Sigmoid colon (tissue), 7 donors: ENCODE data around the gene HECA. TPM values are rescaled to one million over a fixed set of nuclear protein-coding genes. Genes with fewer than 3 reads are reported as not detected.
"Not testable (repeated sequence)": the region's sequence is repeated elsewhere in the genome, so short reads cannot be mapped to it uniquely, and the experiment has no call there.

Experiments used
- DNase-seq: peaks from one replicate; pipeline ENCODE4 v3.0.0-alpha.2; 2019
- H3K27ac ChIP-seq, 4 donors: fragments of 200-600 bp; sonication (generic); one replicate each; pipeline ENCODE4 v1.5.1; 2016 to 2019; ENCODE audit warnings: mild to moderate bottlenecking in 1 of 4
- H3K27me3 ChIP-seq, 3 donors: fragments of 200-600 bp; sonication (generic); one replicate each; pipeline ENCODE4 v1.5.1; 2019; ENCODE audit warnings: mild to moderate bottlenecking in 1 of 3
- H3K36me3 ChIP-seq, 4 donors: fragments of 200-600 bp; sonication (generic); one replicate each; pipeline ENCODE4 v1.5.1; 2016 to 2019
- H3K4me1 ChIP-seq, 4 donors: fragments of 200-600 bp; sonication (generic); one replicate each; pipeline ENCODE4 v1.5.1; 2017 to 2019
- H3K4me3 ChIP-seq, 4 donors: fragments of 200-600 bp; sonication (generic); one replicate each; pipeline ENCODE4 v1.5.1; 2017 to 2019; ENCODE audit warnings: mild to moderate bottlenecking in 2 of 4, moderate library complexity in 1 of 4
- H3K9me3 ChIP-seq, 4 donors: fragments of 200-600 bp in 3 of 4; sonication (generic) in 3 of 4; one replicate each; pipeline versions ENCODE4 v1.5.1 to v1.6.1; 2013 to 2019
- CTCF ChIP-seq, 4 experiments: fragments of 450-650 bp in 3 of 4; fragments of 200-600 bp in 1 of 4; IDR thresholded peaks; one replicate each; pipeline ENCODE4 v1.5.1; 2016 to 2019; ENCODE audit warnings: antibody characterized with exemption in 4 of 4, mild to moderate bottlenecking in 3 of 4, moderate library complexity in 2 of 4
- EP300 ChIP-seq, 4 donors: sonication (generic); formaldehyde crosslinking; IDR thresholded peaks; one replicate each; pipeline ENCODE4 v1.6.1; 2017; ENCODE audit warnings: antibody characterized with exemption in 4 of 4
- POLR2A ChIP-seq, 2 donors: fragments of 450-650 bp; IDR thresholded peaks; one replicate each; pipeline ENCODE4 v1.6.1; 2016; ENCODE audit warnings: antibody characterized with exemption in 2 of 2, mild to moderate bottlenecking in 2 of 2, moderate library complexity in 2 of 2
- POLR2AphosphoS5 ChIP-seq, 4 donors: sonication (generic); formaldehyde crosslinking; IDR thresholded peaks; one replicate each; pipeline ENCODE4 v1.6.1; 2017; ENCODE audit warnings: antibody characterized with exemption in 4 of 4
- WGBS, 2 donors: extraction: QIAGEN DNeasy Blood & Tissue Kit; methylation state at CpG; one replicate each; pipeline ENCODE4 v1.1.7; 2013; 5-methylcytosine and 5-hydroxymethylcytosine counted together
- intact Hi-C: fragments of 100-400 bp; cut with DNase I; formaldehyde crosslinking; loops from one replicate; pipeline ENCODE4 v1.15.1; 2023
- polyA plus RNA-seq, 3 donors: library from polyadenylated mRNA; stranded (reverse); fragments of 200-250 nt; gene quantifications; one replicate each; pipeline ENCODE4 v1.2.3, GENCODE V29; 2013
- total RNA-seq, 4 donors: library from RNA; depleted of rRNA; stranded (reverse); fragments of >200 nt; gene quantifications; one replicate each; pipeline ENCODE4 v1.1.0, GENCODE V29; 2016
- donor health status: healthy with polysubstance abuse.
- donor health status: Bipolar disorder and iron deficiency.
- donor health status: healthy.

HECA gene
- total and polyA plus RNA-seq, 7 donors, result 16.7 to 42.1 (median 33.5) TPM

GRCh38 chr6:139133262-139134063 lies 1.4 kb upstream of the HECA start:
- TF ChIP-seq POLR2AphosphoS5 (IDR thresholded peaks at IDR 0.05), result no peak
- no peak for TF ChIP-seq POLR2A (IDR thresholded peaks at IDR 0.05)
- no peak for TF ChIP-seq CTCF (IDR thresholded peaks at IDR 0.05)
- no peak for TF ChIP-seq EP300 (IDR thresholded peaks at IDR 0.05)
- Histone ChIP-seq H3K4me1 (peaks cover 0 to 29% (median 23%) of the 10 kb centered on the region in 4 donors), H3K4me3 (no peak overlapping the region), H3K27me3 (no peaks in the 10 kb centered on the region), H3K36me3 (no peaks in the 10 kb centered on the region), H3K27ac (peak overlapping the region; percentile 89 to 98 (median 96)), H3K9me3 (no peaks in the 10 kb centered on the region)
- DNase-seq, result no peak
- intact Hi-C loops, result loop anchor here (2.0 to 10.0 kb wide), 4 partner anchors 105 to 361 kb away; partner anchors contain the start of genes ABRACL, CCDC28A and REPS1
- 66% methylated on average over 11 of the region's 11 CpGs for WGBS, 2 donors

DNA sequence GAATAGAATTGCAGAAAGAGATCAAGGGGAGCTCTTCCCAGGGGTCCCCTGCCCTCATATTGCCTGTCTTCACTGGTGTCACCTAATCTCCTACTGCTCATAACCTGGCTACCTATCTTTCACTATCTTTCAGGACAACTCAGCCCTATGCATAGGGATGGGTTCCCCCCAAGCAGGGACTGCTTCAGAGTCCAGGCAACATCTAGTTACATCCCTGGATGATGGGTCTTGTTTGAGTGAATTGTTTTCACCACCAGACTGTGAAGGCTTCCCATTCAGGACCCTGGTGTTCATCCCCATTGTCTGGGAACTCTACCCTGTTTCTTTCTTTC lies 850 bp upstream of the HECA start:
- TF ChIP-seq POLR2A (IDR thresholded peaks at IDR 0.05), result no peak
- no peak for TF ChIP-seq POLR2AphosphoS5 (IDR thresholded peaks at IDR 0.05)
- no peak for TF ChIP-seq CTCF (IDR thresholded peaks at IDR 0.05)
- no peak for TF ChIP-seq EP300 (IDR thresholded peaks at IDR 0.05)
- Histone ChIP-seq H3K9me3 (no peaks in the 10 kb centered on the region), H3K27ac (peak overlapping the region; percentile 89 to 98 (median 96)), H3K4me3 (no peak overlapping the region), H3K4me1 (peaks cover 0 to 32% (median 27%) of the 10 kb centered on the region in 4 donors), H3K27me3 (no peaks in the 10 kb centered on the region), H3K36me3 (no peaks in the 10 kb centered on the region)
- intact Hi-C loops, result loop anchor here (2.0 to 10.0 kb wide), 4 partner anchors 105 to 362 kb away; partner anchors contain the start of genes ABRACL, CCDC28A and REPS1
- DNase-seq, result no peak

DNA sequence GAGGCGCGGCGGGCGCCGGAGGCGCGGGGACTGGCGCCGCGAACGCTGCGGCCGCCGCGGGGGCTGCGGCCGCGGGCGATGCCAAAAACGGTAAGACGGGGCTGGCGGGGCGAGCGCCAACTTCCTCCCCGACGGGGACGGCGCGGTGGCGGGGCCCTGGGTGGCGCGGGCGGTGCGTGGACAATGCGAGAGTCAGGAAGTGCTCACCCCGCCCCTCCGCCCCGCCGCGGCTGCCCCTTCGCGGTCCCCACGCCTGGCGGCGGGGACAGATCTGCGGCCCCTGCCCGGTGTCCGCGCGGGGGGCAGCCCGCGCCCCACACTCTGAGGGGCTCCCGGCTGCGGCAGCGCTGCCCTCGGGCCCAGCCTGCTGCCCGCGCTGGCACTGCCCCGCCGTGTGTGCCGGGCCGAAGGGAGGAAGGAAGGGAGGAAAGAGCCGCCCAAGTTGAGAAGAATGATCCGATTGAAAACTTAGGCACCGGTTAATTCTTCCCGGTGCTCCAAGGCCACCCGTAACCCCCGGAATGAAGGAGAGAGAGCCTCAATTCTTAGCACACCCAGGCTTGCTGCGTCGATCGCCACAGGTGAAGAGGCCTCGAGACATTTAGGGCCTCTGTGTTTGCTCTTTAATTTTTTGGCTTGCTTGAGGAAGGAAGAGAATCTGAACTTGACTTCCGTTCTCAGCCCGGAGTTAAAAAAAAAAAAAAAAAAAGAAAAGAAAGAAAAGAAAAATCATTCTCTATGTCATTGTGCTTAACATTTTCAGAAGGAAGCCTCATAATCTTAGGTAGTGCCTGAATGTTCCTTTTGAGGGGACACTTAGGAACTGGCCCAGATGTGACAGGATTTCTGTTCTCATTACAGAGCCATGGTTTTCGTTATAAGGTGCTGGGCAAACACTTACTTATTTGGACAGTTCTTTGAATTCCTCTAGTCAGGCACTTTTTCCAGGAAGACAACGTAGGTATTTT lies 982 bp downstream of the HECA start:
- no peaks in the 10 kb centered on the region for H3K36me3 ChIP-seq
- peak overlapping the region; percentile 89 to 98 (median 96) for H3K27ac ChIP-seq
- TF ChIP-seq POLR2AphosphoS5 (IDR thresholded peaks at IDR 0.05) (peak in 1 of 4 donors; percentile 3), POLR2A (IDR thresholded peaks at IDR 0.05) (no peak), EP300 (IDR thresholded peaks at IDR 0.05) (no peak), CTCF (IDR thresholded peaks at IDR 0.05) (no peak)
- H3K27me3 ChIP-seq, result no peaks in the 10 kb centered on the region
- peak; percentile 77 for DNase-seq
- peaks cover 0 to 46% (median 32%) of the 10 kb centered on the region in 4 donors for H3K4me1 ChIP-seq
- H3K9me3 ChIP-seq, result no peaks in the 10 kb centered on the region
- intact Hi-C loops, result loop anchor here (2.0 to 10.0 kb wide), 2 partner anchors 107 to 321 kb away; partner anchors contain the start of gene ABRACL
- WGBS, 2 donors, result 1% methylated on average over 76 of the region's 76 CpGs
- H3K4me3 ChIP-seq, result peak overlapping the region; percentile 78 to 98 (median 94)

DNA sequence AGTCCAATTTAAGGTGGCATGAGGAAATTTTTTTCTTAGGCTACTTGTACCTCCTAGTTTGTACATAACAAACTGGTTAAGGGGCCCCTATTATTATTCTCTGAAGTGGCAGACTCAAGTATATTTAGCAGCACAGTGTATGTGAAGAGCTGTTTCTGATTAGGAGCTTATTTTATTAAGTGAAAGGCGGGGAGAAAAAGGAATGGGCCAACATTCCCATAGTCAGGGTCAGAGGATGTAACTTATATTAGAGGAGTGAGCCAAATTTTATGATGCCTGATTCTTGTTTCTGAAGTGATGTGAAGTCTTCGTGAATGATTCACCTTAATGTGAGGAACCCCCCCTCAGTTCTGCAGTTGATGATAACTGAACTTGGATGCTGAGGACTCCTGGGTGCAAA lies 2.8 kb downstream of the HECA start:
- DNase-seq, result no peak
- intact Hi-C loops, result loop anchor here (10.0 kb wide), 1 partner anchor 323 kb away; no protein-coding TSS in a partner anchor
- Histone ChIP-seq H3K27ac (no peak overlapping the region), H3K4me3 (no peak overlapping the region), H3K36me3 (no peaks in the 10 kb centered on the region), H3K27me3 (no peaks in the 10 kb centered on the region), H3K4me1 (peaks cover 0 to 46% (median 32%) of the 10 kb centered on the region in 4 donors), H3K9me3 (no peaks in the 10 kb centered on the region)
- no peak for TF ChIP-seq POLR2AphosphoS5 (IDR thresholded peaks at IDR 0.05)
- no peak for TF ChIP-seq POLR2A (IDR thresholded peaks at IDR 0.05)
- TF ChIP-seq CTCF (IDR thresholded peaks at IDR 0.05), result no peak
- no peak for TF ChIP-seq EP300 (IDR thresholded peaks at IDR 0.05)
- 81 to 86% methylated on average over 2 of the region's 2 CpGs for WGBS, 2 donors

GRCh38 chr6:139140854-139141253 lies 6.0 kb downstream of the HECA start:
- peaks cover 0 to 51% (median 36%) of the 10 kb centered on the region in 4 donors for H3K4me1 ChIP-seq
- DNase-seq, H3K36me3 ChIP-seq, H3K9me3 ChIP-seq, H3K27me3 ChIP-seq, H3K4me3 ChIP-seq, intact Hi-C loops, H3K27ac ChIP-seq: not testable (repeated sequence)
- 91 to 92% methylated on average over 12 of the region's 12 CpGs for WGBS, 2 donors
